Endodermal cell (in vitro differentiated cells): Measurements from ENCODE around the gene IRX6. TPM values are rescaled to one million over a fixed set of nuclear protein-coding genes. Genes with fewer than 3 reads are reported as not detected.

ENCODE experiments used
- DNase-seq: peaks from one replicate; pipeline ENCODE4 v3.0.0-alpha.2; 2017
- H3K27ac ChIP-seq: 2 replicates; pipeline ENCODE4 v1.5.1; 2013; ENCODE audit warnings: mild to moderate bottlenecking, low read depth, low read length, moderate library complexity
- H3K27me3 ChIP-seq: 2 replicates; pipeline ENCODE4 v1.6.1; 2013; ENCODE audit warnings: mild to moderate bottlenecking, low read length, moderate library complexity; ENCODE audit not compliant: insufficient read depth, control insufficient read depth, poor library complexity, severe bottlenecking
- H3K36me3 ChIP-seq: 2 replicates; pipeline ENCODE4 v1.7.0; 2013; ENCODE audit warnings: mild to moderate bottlenecking, low read length, moderate library complexity; ENCODE audit not compliant: control insufficient read depth, insufficient read depth
- H3K4me1 ChIP-seq: one replicate; pipeline ENCODE4 v1.7.0; 2013; ENCODE audit warnings: low read length; ENCODE audit not compliant: control insufficient read depth, insufficient read depth
- H3K4me3 ChIP-seq: 2 replicates; pipeline ENCODE4 v1.5.1; 2013; ENCODE audit warnings: mild to moderate bottlenecking, low read length, moderate library complexity
- H3K9ac ChIP-seq: 2 replicates; pipeline ENCODE4 v1.6.1; 2013; ENCODE audit warnings: mild to moderate bottlenecking, low read length, moderate library complexity; ENCODE audit not compliant: poor library complexity, severe bottlenecking; ENCODE audit errors: extremely low read depth
- H3K9me3 ChIP-seq: 2 replicates; pipeline ENCODE4 v1.6.1; 2013; ENCODE audit warnings: mild to moderate bottlenecking, low read length, moderate library complexity; ENCODE audit not compliant: control insufficient read depth
- H3K27ac Mint-ChIP-seq: 2 replicates; pipeline ENCODE4 v1.8.0; 2020; ENCODE audit warnings: mixed read lengths
- H3K27me3 Mint-ChIP-seq: 2 replicates; pipeline ENCODE4 v1.8.0; 2021; ENCODE audit warnings: mild to moderate bottlenecking, mixed read lengths; ENCODE audit not compliant: insufficient read depth
- H3K36me3 Mint-ChIP-seq: 2 replicates; pipeline ENCODE4 v1.8.0; 2020; ENCODE audit warnings: low read depth, mixed read lengths
- H3K4me1 Mint-ChIP-seq: 2 replicates; pipeline ENCODE4 v1.8.0; 2020; ENCODE audit warnings: mixed read lengths
- H3K4me3 Mint-ChIP-seq: 2 replicates; pipeline ENCODE4 v1.8.0; 2020; ENCODE audit warnings: mild to moderate bottlenecking, moderate library complexity, mixed read lengths
- H3K9me3 Mint-ChIP-seq: 2 replicates; pipeline ENCODE4 v1.8.0; 2020; ENCODE audit warnings: mild to moderate bottlenecking, mixed read lengths
- WGBS, 2 experiments: methylation state at CpG; one replicate each; pipeline versions ENCODE4 v1.1.5 to v1.1.7; 2013; ENCODE audit warnings: missing lambda C conversion rate in 2 of 2, mixed read lengths in 1 of 2; ENCODE audit not compliant: insufficient coverage in 1 of 2, insufficient read length in 1 of 2; 5-methylcytosine and 5-hydroxymethylcytosine counted together
- total RNA-seq, 2 donors: library from RNA; stranded (reverse); fragmentation: NEBNext Ultra II Directional in 1 of 2; extraction: Animal tissue kit (Norgen Biotek cat#: 25700) in 1 of 2; gene quantifications; 2 replicates in 1 of 2; 3 replicates in 1 of 2; pipeline ENCODE4 v1.2.1, GENCODE V29; 2021
- TF ChIP-seq, protein P1 (sequence below): fragments of 200-600 bp; sonication (generic); conservative IDR thresholded peaks from 2 replicates; pipeline ENCODE4 v1.5.0; 2021; ENCODE audit warnings: antibody characterized with exemption, mild to moderate bottlenecking

IRX6 gene
- total RNA-seq, 2 donors from 2014 or later: 0.55 to 1.1 TPM

DNA sequence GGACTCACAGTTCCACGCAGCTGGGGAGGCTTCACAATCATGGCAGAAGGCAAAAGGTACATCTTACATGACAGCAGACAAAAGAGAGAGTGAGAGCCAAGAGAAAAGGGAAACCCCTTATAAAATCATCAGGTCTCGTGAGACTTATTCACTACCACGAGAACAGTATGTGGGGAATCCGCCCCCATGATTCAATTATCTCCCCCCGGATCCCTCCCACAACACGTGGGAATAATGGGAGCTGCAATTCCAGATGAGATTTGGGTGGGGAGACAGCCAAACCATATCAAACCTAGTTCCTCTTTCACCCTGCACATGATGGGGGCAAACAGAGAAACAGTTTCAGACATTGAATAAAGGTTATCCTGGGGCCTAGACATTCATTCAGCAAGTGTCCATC, 32.2 kb upstream of the IRX6 start:
- peaks cover 17% of the 10 kb centered on the region for H3K9me3 Mint-ChIP-seq
- peaks cover 2% of the 10 kb centered on the region for H3K27me3 Mint-ChIP-seq
- peaks cover 8% of the 10 kb centered on the region for H3K4me1 Mint-ChIP-seq
- no peaks in the 10 kb centered on the region for H3K36me3 ChIP-seq
- H3K4me3 ChIP-seq: no peak overlapping the region
- H3K4me3 Mint-ChIP-seq: no peak overlapping the region
- no peaks in the 10 kb centered on the region for H3K36me3 Mint-ChIP-seq
- H3K9ac ChIP-seq: no peak overlapping the region
- TF ChIP-seq, protein P1, sequence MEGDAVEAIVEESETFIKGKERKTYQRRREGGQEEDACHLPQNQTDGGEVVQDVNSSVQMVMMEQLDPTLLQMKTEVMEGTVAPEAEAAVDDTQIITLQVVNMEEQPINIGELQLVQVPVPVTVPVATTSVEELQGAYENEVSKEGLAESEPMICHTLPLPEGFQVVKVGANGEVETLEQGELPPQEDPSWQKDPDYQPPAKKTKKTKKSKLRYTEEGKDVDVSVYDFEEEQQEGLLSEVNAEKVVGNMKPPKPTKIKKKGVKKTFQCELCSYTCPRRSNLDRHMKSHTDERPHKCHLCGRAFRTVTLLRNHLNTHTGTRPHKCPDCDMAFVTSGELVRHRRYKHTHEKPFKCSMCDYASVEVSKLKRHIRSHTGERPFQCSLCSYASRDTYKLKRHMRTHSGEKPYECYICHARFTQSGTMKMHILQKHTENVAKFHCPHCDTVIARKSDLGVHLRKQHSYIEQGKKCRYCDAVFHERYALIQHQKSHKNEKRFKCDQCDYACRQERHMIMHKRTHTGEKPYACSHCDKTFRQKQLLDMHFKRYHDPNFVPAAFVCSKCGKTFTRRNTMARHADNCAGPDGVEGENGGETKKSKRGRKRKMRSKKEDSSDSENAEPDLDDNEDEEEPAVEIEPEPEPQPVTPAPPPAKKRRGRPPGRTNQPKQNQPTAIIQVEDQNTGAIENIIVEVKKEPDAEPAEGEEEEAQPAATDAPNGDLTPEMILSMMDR: no peak
- WGBS, 2 experiments: 84 to 86% methylated on average over 1 to 6 of the region's 6 CpGs
- H3K27ac Mint-ChIP-seq: no peak overlapping the region
- no peaks in the 10 kb centered on the region for H3K4me1 ChIP-seq
- H3K27ac ChIP-seq: no peak overlapping the region
- H3K9me3 ChIP-seq: peaks cover 8% of the 10 kb centered on the region
- no peak for DNase-seq
- H3K27me3 ChIP-seq: no peaks in the 10 kb centered on the region

DNA sequence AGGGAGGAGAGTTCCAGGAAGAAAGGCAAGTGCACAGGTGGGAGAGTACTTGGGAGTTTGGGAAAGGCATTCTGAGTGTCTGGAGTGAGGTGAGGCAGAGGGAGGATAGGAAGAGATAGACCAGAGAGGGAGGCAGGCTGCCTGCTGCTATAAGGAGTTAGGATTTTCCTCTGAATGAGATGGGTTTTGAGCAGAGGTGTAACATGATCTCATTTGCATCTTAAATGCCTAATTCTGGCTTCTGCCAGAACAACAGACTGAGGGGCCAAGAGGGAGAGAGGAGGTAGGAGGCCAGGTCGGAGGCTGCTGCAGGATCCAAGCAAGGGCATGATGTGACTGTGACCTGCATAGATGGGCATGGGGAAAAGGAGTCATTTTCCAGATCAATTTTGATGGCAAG, 31.5 kb upstream of the IRX6 start:
- peaks cover 12% of the 10 kb centered on the region for H3K9me3 ChIP-seq
- no peak overlapping the region for H3K4me3 ChIP-seq
- Mint-ChIP-seq H3K9me3 (peaks cover 14% of the 10 kb centered on the region), H3K27me3 (peaks cover 2% of the 10 kb centered on the region), H3K36me3 (no peaks in the 10 kb centered on the region), H3K4me3 (no peak overlapping the region), H3K27ac (no peak overlapping the region), H3K4me1 (peaks cover 8% of the 10 kb centered on the region)
- WGBS, 2 experiments: 17 to 39% methylated on average over 1 of the region's 1 CpG
- no peaks in the 10 kb centered on the region for H3K27me3 ChIP-seq
- H3K27ac ChIP-seq: no peak overlapping the region
- H3K4me1 ChIP-seq: no peaks in the 10 kb centered on the region
- DNase-seq: peak; percentile 68
- TF ChIP-seq, protein P1: no peak
- H3K36me3 ChIP-seq: no peaks in the 10 kb centered on the region
- no peak overlapping the region for H3K9ac ChIP-seq

DNA sequence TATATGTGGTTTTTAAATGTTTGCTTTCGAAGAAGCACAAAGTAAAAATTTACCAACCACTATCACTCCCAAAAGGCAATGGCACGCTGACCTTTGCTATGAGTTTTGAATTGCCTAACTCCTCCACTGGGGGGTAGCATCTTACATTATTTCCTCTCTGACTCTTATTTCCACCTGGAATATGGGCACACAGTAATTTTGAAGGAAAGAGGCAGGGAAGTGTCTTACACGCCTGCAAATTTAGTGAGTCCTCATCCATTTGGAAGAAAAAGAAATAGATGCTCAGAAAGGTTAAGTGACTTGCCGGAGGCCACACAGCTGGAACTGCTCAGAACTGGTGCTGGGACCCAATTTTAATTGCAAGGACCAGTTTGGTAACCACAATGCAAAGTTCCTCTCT, 29.9 kb upstream of the IRX6 start:
- Histone ChIP-seq H3K4me1 (no peaks in the 10 kb centered on the region), H3K9ac (no peak overlapping the region), H3K9me3 (peaks cover 4% of the 10 kb centered on the region), H3K27ac (no peak overlapping the region), H3K4me3 (no peak overlapping the region), H3K27me3 (no peaks in the 10 kb centered on the region), H3K36me3 (no peaks in the 10 kb centered on the region)
- Mint-ChIP-seq H3K36me3 (no peaks in the 10 kb centered on the region), H3K27me3 (no peaks in the 10 kb centered on the region), H3K27ac (no peak overlapping the region), H3K4me3 (no peak overlapping the region), H3K4me1 (peaks cover 8% of the 10 kb centered on the region), H3K9me3 (peaks cover 4% of the 10 kb centered on the region)
- WGBS, 2 experiments: 86 to 92% methylated on average over 1 to 4 of the region's 4 CpGs
- TF ChIP-seq, protein P1: peak; percentile 64
- no peak for DNase-seq
